Left lung (tissue), 10 donors: ENCODE data around the gene HHAT. TPM values are rescaled to one million over a fixed set of nuclear protein-coding genes. Genes with fewer than 3 reads are reported as not detected.

ENCODE experiments used
- ATAC-seq: fragments of 200-7000 bp; cut with Tn5 transposase; one replicate; pipeline ENCODE4 v1.9.1; 2020; ENCODE audit warnings: moderate library complexity
- DNase-seq, 4 donors: peaks; one replicate each; pipeline ENCODE4 v3.0.0-alpha.2; 2013 to 2020
- H3K27ac ChIP-seq, 2 donors: fragments of 200-600 bp; sonication (generic) in 1 of 2; one replicate each; pipeline versions ENCODE4 v1.5.0 to v1.8.0; 2020 to 2021
- H3K27me3 ChIP-seq, 2 donors: fragments of 200-600 bp; sonication (generic) in 1 of 2; one replicate each; pipeline versions ENCODE4 v1.5.0 to v1.8.0; 2020 to 2021
- H3K36me3 ChIP-seq, 2 donors: fragments of 200-600 bp; sonication (generic) in 1 of 2; one replicate each; pipeline versions ENCODE4 v1.5.0 to v1.8.0; 2020 to 2021
- H3K4me1 ChIP-seq, 2 donors: fragments of 200-600 bp; one replicate each; pipeline ENCODE4 v1.8.0; 2021
- H3K4me3 ChIP-seq, 2 donors: fragments of 200-600 bp; sonication (generic) in 1 of 2; one replicate each; pipeline versions ENCODE4 v1.5.0 to v1.8.0; 2020 to 2021; ENCODE audit warnings: mild to moderate bottlenecking in 1 of 2
- H3K9me3 ChIP-seq, 2 donors: fragments of 200-600 bp; sonication (generic) in 1 of 2; one replicate each; pipeline versions ENCODE4 v1.5.0 to v1.8.0; 2020 to 2021
- intact Hi-C, 2 donors: fragments of 100-400 bp; cut with DNase I; formaldehyde crosslinking; loops; one replicate each; pipeline versions ENCODE4 v1.11.2 to v1.14.2; 2022
- polyA plus RNA-seq, 6 donors: library from polyadenylated mRNA; unstranded; fragments of 120-200 nt; gene quantifications; one replicate each; pipeline ENCODE4 v1.2.1, GENCODE V29; 2013; ENCODE audit not compliant: insufficient read length in 6 of 6
- total RNA-seq, 2 donors: library from RNA; stranded (reverse); fragmentation: NEBNext Ultra II Directional; extraction: Animal tissue kit (Norgen Biotek cat#: 25700); gene quantifications; one replicate each; pipeline ENCODE4 v1.2.1, GENCODE V29; 2021
- TF ChIP-seq, protein P1 (sequence below), 2 donors: fragments of 200-600 bp; sonication (generic) in 1 of 2; IDR thresholded peaks; one replicate each; pipeline versions ENCODE4 v1.5.0 to v1.8.0; 2021; ENCODE audit warnings: antibody characterized with exemption in 2 of 2
- donor health status: DM: no; HTN: yes; CAD: no.
- donor health status: DM: no; HTN: no; CAD: no.

HHAT gene
- total and polyA plus RNA-seq, 8 donors: 3.4 to 12.3 (median 10.8) TPM

DNA sequence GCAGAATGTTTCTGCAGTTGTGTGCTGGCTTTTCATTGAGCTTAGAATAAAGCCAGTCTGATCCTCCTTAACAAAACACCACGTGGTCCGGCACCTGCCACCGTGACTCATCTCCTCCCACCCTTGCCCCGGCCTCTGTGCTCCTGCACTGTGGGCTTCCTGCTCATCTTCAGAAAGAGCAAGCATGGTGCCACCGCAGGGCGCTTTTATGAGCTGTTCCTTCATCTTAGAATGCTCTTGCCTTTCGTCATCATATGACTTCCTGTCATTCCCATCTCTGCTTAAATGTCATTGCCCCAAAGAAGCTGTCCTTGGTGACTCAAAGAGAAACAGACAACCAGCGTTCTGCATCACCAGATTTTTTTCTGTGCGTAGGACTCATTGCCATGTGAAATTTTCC, 117.8 kb downstream of the HHAT start:
- no peaks in the 10 kb centered on the region for H3K4me1 ChIP-seq
- ATAC-seq (no peak), DNase-seq (no peak)
- H3K9me3 ChIP-seq: no peaks in the 10 kb centered on the region
- no peak overlapping the region for H3K4me3 ChIP-seq
- TF ChIP-seq, protein P1, sequence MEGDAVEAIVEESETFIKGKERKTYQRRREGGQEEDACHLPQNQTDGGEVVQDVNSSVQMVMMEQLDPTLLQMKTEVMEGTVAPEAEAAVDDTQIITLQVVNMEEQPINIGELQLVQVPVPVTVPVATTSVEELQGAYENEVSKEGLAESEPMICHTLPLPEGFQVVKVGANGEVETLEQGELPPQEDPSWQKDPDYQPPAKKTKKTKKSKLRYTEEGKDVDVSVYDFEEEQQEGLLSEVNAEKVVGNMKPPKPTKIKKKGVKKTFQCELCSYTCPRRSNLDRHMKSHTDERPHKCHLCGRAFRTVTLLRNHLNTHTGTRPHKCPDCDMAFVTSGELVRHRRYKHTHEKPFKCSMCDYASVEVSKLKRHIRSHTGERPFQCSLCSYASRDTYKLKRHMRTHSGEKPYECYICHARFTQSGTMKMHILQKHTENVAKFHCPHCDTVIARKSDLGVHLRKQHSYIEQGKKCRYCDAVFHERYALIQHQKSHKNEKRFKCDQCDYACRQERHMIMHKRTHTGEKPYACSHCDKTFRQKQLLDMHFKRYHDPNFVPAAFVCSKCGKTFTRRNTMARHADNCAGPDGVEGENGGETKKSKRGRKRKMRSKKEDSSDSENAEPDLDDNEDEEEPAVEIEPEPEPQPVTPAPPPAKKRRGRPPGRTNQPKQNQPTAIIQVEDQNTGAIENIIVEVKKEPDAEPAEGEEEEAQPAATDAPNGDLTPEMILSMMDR (IDR thresholded peaks at IDR 0.05): no peak
- no peak overlapping the region for H3K27ac ChIP-seq
- intact Hi-C loops: no loop called here
- no peaks in the 10 kb centered on the region for H3K36me3 ChIP-seq
- no peaks in the 10 kb centered on the region for H3K27me3 ChIP-seq

DNA sequence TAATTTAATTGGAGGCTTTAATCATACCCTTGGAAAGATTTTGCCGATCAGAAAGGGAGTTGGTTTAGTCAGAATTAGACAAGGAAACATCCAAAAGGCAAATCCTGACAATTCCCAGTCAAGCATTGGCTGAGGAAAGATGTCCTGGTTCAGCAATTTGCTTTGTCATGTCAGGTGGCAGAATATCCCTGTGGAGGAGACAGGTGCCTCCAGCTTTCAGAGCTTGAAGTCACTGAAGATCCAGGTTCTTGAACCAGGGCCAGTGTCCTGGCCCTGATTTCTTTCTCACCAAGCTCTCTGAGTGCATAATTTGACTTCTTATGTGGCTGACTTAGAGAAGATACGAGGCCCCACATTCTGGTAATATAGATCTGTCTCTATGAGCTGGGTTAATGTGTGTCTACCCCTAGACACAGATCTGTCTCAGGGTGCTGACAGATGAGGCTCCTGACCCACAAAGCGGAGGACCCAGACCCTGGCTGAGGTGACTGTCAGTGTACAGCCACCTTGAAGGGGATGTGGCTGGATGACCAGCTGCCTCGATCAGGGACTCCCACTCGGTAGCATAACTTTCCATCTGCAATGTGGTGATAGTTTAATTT, 118.9 kb downstream of the HHAT start:
- H3K4me1 ChIP-seq: no peaks in the 10 kb centered on the region
- TF ChIP-seq, protein P1 (IDR thresholded peaks at IDR 0.05): no peak
- H3K27me3 ChIP-seq: no peaks in the 10 kb centered on the region
- intact Hi-C loops: no loop called here
- DNase-seq: no peak
- no peak overlapping the region for H3K4me3 ChIP-seq
- no peaks in the 10 kb centered on the region for H3K9me3 ChIP-seq
- no peak overlapping the region for H3K27ac ChIP-seq
- H3K36me3 ChIP-seq: no peaks in the 10 kb centered on the region
- ATAC-seq: no peak

DNA sequence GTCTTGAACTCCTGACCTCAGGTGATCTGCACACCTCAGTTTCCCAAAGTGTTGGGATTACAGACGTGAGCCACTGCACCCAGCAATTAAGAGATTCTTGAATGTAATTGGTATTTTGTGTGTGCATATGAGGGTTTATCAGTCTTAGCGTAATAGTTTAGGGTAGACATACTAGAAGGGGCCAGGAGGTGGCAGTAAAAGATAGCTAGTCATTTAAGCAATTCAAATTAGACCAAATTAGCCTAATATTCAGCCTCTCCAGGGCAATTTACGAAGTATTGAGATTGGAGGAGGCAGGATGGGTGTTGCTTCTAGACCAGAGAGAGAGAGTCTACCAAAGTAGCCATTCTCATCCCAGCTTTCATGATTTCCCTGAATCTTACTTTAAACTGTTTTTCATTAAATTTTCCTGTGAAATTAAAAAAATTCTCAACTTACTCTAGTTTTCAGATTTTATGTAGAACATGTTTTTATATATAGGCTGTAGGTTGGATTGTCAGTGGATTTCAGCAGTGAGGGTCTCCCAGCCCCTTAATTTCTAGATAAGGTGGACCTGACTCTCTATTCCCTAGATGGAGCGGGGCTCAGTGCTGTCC, 119.7 kb downstream of the HHAT start:
- Histone ChIP-seq H3K4me3 (no peak overlapping the region), H3K36me3 (no peaks in the 10 kb centered on the region), H3K4me1 (no peaks in the 10 kb centered on the region), H3K27ac (no peak overlapping the region), H3K9me3 (no peaks in the 10 kb centered on the region), H3K27me3 (no peaks in the 10 kb centered on the region)
- DNase-seq: peak in 2 of 4 donors; percentile 19 to 53
- TF ChIP-seq, protein P1 (IDR thresholded peaks at IDR 0.05): peak; percentile 23 to 39
- intact Hi-C loops: no loop called here
- ATAC-seq: peak; percentile 83

DNA sequence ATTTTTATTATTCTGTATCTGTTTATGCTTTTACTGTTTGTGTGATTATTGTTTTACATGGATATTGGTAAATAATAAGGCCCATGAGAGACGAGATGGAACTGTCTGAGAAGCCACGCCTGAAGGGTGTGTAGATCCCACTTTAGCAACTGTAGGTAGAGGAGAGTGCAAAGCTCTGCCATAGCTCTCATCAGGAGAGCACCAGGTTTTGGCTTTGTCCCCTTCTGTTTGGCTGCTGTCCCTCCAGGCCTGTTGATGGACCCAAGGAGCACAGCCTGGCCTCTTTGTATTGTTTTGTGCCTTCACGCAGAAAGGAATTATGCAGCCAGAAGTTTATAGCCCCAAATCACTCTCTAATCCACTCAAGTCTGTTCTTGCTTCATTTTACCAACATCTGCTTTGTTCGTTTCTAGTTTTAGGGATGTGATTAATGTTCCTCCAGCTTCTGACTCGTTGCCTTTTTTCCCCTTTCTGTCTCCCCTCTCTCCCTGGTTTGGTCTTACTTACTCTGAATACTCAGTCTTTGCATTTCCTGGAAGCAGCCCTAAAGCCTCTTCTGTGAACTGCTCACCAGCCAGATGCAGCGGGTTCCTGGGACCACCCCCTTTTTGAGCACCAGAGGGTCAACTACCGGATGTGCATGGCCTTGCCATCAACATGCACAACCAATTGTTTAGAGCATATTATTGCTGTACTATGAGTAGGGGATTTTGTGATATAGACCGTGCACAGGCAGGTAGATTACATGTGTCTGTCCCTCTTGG, 127.3 kb downstream of the HHAT start:
- Histone ChIP-seq H3K27ac (no peak overlapping the region), H3K4me3 (no peak overlapping the region)

More for the DNA sequence above, 127.3 kb downstream of the HHAT start:
- ATAC-seq: no peak
- H3K4me1 ChIP-seq: no peaks in the 10 kb centered on the region
- no peaks in the 10 kb centered on the region for H3K27me3 ChIP-seq
- TF ChIP-seq, protein P1 (IDR thresholded peaks at IDR 0.05): no peak
- intact Hi-C loops: no loop called here
- H3K36me3 ChIP-seq: no peaks in the 10 kb centered on the region
- DNase-seq: no peak
- H3K9me3 ChIP-seq: no peaks in the 10 kb centered on the region
